HG03520 (cell line): ENCODE measurements around the gene TPCN2.

ENCODE experiments used
- ATAC-seq: cut with Tn5 transposase; IDR thresholded peaks from one replicate; pipeline ENCODE4 v1.9.1; 2021; ENCODE audit warnings: mild to moderate bottlenecking, moderate library complexity; ENCODE audit not compliant: unreplicated experiment

The TPCN2 gene

DNA sequence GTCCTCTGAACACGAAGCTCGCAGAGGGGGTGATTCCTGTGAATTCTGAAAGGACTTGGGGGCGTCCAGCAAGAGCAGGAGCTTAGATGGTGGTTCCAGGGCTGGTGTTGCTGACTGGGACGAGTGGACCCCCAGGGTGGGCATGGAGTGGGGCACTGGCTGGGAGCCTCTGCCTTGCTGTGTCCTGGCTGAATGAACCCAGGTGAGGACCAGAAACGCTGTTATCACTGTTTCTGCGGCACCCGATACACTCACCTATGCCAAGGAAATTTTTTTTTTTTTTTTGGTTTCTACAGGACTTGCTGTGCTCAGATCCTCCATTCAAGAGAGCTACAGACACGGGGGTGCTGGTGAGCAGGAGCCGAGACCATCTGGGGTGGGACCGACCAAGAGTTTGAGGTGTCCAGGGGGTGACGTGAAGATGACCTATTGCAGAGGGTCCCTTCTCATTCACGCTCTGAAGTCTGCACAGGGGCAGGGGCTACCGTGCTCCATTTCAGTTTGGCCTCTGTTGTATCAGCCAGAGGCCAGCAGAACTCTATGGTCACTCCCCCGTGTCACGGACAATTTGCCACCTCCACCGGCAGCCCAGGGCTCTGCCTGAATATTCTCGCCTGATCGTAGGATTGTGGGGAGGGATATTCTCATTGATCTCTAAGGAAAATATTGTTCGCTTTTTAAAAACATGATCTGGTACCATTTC lies 110.6 kb downstream of the TPCN2 start:
- ATAC-seq = no peak

GRCh38 chr11:69160296-69161116 lies 111.8 kb downstream of the TPCN2 start:
- ATAC-seq = no peak

GRCh38 chr11:69161117-69161407 lies 112.3 kb downstream of the TPCN2 start:
- no peak for ATAC-seq

DNA sequence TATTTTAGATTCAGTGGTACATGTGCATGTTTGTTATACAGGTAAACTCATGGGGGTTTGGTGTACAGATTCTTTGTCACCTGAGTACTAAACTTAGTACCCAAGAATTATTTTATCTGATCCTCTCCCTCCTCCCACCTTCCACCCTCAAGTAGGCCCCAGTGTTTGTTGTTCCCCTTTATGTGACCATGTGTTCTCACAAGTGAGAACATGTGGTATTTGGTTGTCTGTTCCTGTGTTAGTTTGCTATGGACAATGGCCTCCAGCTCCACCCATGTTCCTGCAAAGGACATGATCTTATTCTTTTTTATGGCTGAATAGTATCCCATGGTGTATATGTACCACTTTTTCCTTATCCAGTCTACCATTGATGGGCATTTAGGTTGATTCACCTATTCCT lies 113.8 kb downstream of the TPCN2 start:
- ATAC-seq = no peak

DNA sequence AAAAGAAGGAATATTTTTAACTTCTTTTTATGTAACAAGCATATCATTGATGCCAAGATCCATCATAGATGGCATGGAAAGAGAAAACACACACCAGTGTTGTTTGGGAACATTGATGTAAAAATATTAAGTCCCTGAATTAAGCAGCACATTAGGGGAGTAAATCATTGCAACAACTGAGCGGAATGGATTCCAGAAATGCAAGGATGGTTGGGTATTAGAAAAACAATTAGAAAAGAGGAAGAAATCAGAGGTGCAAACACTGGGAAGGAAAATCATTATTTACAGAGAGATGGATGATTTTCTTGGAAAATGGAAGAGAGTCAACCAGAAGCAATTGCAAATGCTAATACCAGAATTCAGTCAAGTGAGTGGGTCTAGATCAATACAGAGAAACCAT lies 115.1 kb downstream of the TPCN2 start:
- no peak for ATAC-seq

DNA sequence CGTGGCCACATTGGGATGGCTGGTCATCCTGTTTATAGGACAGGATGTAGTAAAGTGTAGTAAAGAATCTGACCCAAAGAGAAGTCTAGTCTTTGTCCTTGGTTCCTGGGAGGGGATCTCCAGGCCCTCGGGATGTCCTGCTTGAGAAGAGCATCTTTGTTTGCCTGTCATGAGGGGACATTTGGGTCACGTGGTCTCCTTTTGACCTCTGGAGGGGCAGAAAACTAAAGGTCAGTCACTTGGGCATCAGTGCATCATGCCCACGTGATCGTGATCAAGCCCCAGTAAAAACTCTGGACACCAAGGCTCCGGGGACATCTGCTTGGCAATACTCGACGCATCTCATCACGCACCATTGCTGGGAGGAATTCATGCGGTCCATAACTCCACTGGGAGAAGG lies 116.1 kb downstream of the TPCN2 start:
- no peak for ATAC-seq

- no peak for ATAC-seq
Measured at GRCh38 chr11:69165775-69166174, 117.0 kb downstream of the TPCN2 start.

GRCh38 chr11:69166218-69167115 lies 117.7 kb downstream of the TPCN2 start:
- ATAC-seq = peak; percentile 94

DNA sequence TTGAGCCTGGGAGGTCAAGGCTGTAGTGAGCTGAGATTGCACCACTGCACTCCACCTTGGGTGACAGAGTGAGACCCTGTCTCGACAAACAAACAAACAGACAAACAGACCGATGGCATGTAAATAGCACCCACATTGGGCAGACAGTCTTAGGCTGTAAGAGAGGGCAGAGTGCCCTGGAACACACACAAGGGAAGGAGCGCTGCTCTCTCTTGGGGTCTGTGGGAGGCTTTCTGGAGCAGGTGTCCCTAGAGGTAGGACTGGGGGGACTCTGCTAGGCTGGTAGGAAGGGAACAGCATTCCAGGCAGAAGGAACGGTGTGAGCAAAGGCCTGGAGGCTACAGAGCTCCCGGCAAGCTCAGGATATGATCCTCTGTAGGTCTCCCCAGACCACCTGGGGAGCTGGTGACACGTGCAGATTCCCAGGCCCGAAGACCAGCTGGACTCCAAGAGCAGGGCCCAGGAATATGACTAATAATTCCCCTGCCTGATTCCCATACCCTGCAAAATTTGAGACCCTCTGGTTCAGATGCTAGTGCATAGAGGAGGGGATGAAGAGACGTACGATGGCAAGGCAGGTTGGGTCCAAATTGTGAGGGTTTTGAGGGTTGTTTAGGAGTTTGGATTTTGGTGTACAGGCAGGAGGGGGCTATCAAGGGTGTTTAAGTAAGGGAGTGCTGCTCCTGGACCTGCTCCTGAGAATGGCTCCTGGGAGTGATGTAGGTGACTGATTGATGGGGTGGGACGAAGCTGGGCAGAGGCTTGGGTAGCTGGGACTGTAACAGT lies 118.6 kb downstream of the TPCN2 start:
- ATAC-seq = no peak

DNA sequence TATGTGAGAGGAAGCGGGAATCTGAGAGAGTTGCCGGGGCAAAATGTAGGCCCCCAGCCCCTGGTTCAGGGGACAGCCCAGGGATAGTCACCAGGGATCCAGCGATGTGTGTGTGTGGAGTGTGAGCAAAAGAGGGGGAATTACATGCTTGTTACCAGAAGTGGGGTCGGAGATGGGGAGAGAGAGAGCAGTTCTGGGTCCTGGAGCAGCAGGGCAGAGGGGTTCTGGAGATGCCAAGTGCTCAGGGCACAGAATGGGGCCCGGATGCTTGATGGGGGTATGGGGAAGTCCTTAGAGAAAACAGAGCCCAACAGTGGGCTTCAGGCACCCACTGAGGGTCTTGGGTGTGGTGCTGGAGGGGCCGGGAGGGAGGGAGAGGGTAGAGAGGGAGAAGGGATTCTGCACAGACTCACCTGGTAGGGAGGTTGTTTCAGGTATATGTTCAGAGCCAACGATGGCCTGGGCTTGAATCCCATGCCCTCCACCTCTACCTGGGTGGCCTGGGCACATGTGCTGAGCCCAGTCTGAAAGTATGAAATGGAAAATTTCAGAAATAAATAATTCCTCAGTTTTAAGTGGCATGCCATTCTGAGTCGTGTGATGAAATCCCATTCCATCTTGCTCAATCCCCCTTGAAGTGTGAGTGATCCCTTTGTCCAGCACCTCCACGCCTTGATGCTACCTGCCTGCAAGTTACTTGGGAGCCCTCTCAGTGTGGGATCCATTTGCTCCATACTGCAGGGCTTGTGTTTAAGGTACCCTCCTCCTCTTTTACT lies 119.4 kb downstream of the TPCN2 start:
- no peak for ATAC-seq

GRCh38 chr11:69169479-69169878 lies 120.7 kb downstream of the TPCN2 start:
- no peak for ATAC-seq

- ATAC-seq = no peak
Measured at GRCh38 chr11:69170704-69171103, 122.0 kb downstream of the TPCN2 start.

DNA sequence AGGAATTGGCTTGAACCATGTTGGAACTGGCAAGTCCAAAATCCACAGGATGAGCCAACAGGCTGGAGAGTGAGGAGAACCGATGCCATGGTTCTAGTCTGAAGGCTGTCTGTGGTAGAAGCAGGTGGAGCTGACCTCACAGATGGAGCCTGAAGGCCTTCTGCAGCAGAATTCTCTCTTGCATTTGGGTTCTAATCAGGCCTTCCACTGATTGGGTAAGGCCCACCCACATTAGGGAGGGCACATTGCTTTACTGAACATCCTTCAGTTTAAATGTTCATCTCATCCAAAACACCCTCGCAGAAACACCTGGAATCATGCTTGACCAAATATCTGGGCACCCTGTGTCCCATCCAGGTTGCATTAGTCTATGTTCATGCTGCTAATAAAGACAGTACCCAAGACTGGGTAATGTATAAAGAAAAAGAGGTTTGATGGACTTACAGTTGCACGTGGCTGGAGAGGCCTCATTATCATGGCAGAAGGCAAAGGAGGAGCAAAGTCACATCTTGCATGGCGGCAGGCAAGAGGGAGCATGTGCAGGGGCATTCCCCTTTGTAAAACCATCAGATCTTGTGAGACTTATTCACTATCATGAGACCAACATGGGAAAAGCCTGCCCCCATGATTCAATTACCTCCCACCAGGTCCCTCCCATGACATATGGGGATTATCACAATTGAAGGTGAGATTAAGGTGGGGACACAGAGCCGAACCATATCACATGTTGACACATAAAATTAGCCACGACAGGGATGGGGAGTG lies 122.9 kb downstream of the TPCN2 start:
- ATAC-seq = no peak

GRCh38 chr11:69172674-69173073 lies 123.9 kb downstream of the TPCN2 start:
- ATAC-seq = no peak

GRCh38 chr11:69173331-69173730 lies 124.6 kb downstream of the TPCN2 start:
- ATAC-seq = no peak

GRCh38 chr11:69173925-69174581 lies 125.3 kb downstream of the TPCN2 start:
- ATAC-seq = no peak

DNA sequence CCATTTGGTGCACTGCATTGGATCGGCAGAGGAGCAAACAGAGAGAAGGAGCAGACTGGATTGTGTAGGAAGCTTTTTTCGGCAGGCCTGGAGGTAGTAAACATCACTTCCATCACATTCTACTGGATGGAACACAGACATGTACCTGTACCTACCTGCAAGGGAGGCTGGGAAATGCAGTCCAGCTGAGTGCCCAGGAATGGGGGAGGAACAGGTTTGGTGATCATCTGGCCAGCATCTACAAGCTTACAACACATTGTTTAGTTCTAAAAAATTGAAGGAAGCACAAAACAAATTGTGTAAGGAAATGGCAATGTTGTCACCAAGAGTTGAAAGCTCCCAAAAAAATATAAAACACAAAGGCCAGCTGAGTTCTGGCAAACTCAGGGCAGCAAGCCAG lies 126.1 kb downstream of the TPCN2 start:
- no peak for ATAC-seq

DNA sequence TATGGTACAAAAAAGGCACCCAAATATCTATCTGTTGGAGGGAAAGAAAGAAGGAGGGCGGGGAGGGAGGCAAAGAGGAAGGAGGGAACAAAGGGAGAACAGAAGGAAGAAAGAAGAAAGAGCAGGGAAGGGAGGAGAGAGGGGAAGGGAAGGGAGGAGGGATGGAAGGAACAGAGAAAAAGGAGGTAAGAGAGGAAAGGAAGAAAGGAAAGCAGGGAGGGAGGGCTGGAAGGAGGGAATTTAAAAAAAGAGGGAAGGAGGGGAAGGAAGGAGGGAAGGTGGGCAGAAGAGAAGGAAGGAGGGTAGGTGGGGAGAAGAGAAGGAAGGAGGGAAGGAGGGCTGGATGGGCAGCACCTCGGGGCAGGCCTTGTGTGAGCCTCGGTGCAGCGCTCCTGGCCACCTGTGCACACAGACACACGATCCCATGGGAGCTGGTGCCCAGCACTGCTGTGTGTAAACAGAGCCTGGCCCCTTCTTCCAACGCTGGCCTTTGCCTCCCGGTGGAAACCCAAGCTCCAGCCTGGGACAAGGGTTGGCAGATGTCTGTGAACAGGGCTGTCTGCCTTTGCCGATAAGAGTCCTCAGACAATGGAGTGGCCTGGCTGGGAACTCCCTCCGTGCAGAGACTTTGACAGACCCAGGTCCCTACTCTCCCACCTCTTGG lies 130.2 kb downstream of the TPCN2 start:
- no peak for ATAC-seq
